ENCODE measurements around the gene CD74. TPM values are rescaled to one million over a fixed set of nuclear protein-coding genes. Genes with fewer than 3 reads are reported as not detected.

CD74 gene
- total and polyA plus RNA-seq, 10 of the 15 experiments (the other 5 are each of a cell fraction or from before 2014, with no cell fraction given) = 1,387 to 11,063 (median 3,922) TPM

DNA sequence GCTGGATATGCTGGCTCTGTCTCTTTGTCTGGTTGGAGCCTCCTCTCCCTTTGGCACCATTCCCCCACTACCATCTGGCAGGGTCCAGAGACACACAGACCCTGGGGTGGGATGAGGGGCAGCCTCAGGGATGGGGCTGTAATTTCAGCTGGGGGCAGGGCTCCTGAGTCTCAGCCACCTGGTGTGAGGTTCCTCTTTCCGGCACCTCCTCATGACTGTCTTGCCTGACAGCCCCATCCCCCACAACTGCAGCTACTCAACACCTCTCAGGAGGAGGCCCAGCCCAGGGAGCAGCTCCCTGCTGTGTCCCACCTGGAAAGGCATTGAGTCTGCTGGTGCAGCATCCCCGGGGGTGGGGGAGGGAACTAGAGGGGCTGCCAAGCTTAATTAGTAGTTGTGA is 48.5 kb upstream of the CD74 start (continued):
- TF ChIP-seq, protein P1, sequence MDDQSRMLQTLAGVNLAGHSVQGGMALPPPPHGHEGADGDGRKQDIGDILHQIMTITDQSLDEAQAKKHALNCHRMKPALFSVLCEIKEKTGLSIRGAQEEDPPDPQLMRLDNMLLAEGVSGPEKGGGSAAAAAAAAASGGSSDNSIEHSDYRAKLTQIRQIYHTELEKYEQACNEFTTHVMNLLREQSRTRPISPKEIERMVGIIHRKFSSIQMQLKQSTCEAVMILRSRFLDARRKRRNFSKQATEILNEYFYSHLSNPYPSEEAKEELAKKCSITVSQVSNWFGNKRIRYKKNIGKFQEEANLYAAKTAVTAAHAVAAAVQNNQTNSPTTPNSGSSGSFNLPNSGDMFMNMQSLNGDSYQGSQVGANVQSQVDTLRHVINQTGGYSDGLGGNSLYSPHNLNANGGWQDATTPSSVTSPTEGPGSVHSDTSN (IDR thresholded peaks at IDR 0.05; ENCODE audit: insufficient replicate concordance, low read depth, low read length) = peak; percentile 52
- TF ChIP-seq SPI1 (IDR thresholded peaks at IDR 0.05; ENCODE audit: borderline replicate concordance, insufficient read depth, low read depth, low read length) = peak; percentile 66
- TF ChIP-seq BHLHE40 (IDR thresholded peaks at IDR 0.05; ENCODE audit: borderline replicate concordance in 1 of 2, low read depth in 2 of 2, low read length in 1 of 2) = no peak
- peak; percentile 77 for TF ChIP-seq NBN (IDR thresholded peaks at IDR 0.05)
- 0 out of 2 replicates have a peak, but pooled peaks have one; percentile 18 for TF ChIP-seq NR2F1 (conservative IDR thresholded peaks at IDR 0.05)
- TF ChIP-seq IKZF2 (IDR thresholded peaks at IDR 0.05) = peak; percentile 53 to 65; a peak in 2 of 4 replicates

DNA sequence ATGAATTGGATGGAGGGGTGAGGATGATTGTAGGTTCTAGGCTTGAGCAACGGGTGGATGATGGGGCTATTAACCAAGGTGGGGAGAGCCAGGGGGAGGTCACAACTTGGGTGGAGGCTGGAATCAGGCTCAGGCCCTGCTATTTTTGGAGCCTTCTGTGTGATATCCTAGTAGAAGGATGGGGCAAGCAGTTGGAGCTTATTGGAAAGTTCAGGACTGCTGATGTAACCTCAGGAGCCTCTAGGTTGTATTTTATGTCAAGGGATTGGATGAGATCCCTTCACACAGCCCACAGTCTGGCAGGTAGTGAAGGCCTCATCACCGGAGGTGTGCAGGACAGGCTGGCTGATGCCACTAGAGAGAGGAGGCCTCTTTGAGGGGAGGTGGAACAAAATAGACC is 48.1 kb upstream of the CD74 start:
- no peak overlapping the region for H3K4me3 ChIP-seq
- H3K9me3 ChIP-seq (replicated peaks; ENCODE audit: control insufficient read depth, insufficient read depth, low read length) = no peaks in the 10 kb centered on the region
- ChIA-PET POLR2A (interaction anchor here (0.6 to 3.7 kb wide), 9 partner anchors 9 to 165 kb away, joined by 3 to 25 read pairs (median 4); partner anchors contain the start of gene RPS14), RAD21 (ENCODE audit: unreplicated experiment) (interaction anchor here (0.8 to 9.0 kb wide), 13 partner anchors 11 to 386 kb away, joined by 3 to 143 read pairs (median 6); partner anchors contain the start of genes IRGM and RBM22), CTCF (interaction anchor here (0.6 to 11.8 kb wide), 14 partner anchors 8 to 391 kb away, joined by 3 to 229 read pairs (median 14); partner anchors contain the start of genes IRGM and RPS14), SMC1A (ENCODE audit: uncharacterized antibody, unreplicated experiment) (interaction anchor here (0.6 to 5.3 kb wide), 14 partner anchors 9 to 386 kb away, joined by 3 to 65 read pairs (median 4); partner anchors contain the start of gene IRGM)
- no peaks in the 10 kb centered on the region for H3K36me3 ChIP-seq (ENCODE audit: control insufficient read depth in 2 of 2, insufficient read depth in 2 of 2, low read length in 1 of 2)
- H3K27me3 ChIP-seq (replicated peaks in 1 of 2; ENCODE audit: control insufficient read depth in 2 of 2, insufficient read depth in 2 of 2, low read length in 1 of 2) = no peaks in the 10 kb centered on the region
- DNase-seq (ENCODE audit: low read depth, low spot score) (no peak), ATAC-seq (no peak), FAIRE-seq (no peak)
- peak overlapping the region; percentile 91 for H2AFZ ChIP-seq (ENCODE audit: control insufficient read depth, low read depth, low read length)
- peak overlapping the region; percentile 52; the same call in 1 of the 2 replicates for H3K9ac ChIP-seq (ENCODE audit: control insufficient read depth, insufficient read depth, low read length)
- no peak for TF ChIP-seq SP1 (IDR thresholded peaks at IDR 0.05; ENCODE audit: low read depth, low read length)
- no peak for TF ChIP-seq ZSCAN29 (IDR thresholded peaks at IDR 0.05)
- TF ChIP-seq EZH2 (IDR thresholded peaks at IDR 0.05; ENCODE audit: borderline replicate concordance, control insufficient read depth, low read depth, low read length) = no peak
- peaks cover 35% of the 10 kb centered on the region for H3K4me1 ChIP-seq (ENCODE audit: control insufficient read depth, insufficient read depth, low read length)
- BruUV-seq (replicated peaks) = no TSS peak
- WGBS (ENCODE audit: insufficient coverage, insufficient replicate concordance, low lambda C conversion rate, missing lambda C conversion rate) = 21% methylated on average over 2 of the region's 2 CpGs
- intact Hi-C loops (cut with micrococcal nuclease; ENCODE audit: unreplicated experiment) (loop anchor here (2.0 to 5.0 kb wide), 2 partner anchors 26 to 242 kb away; partner anchors contain the start of gene RBM22), in situ Hi-C loops (cut with MboI) (loop anchor here (5.0 kb wide), 1 partner anchor 87 kb away; no protein-coding TSS in a partner anchor)
- H3K79me2 ChIP-seq (ENCODE audit: control insufficient read depth, insufficient read depth, low read length) = no peaks in the 10 kb centered on the region
- peak overlapping the region; percentile 83 for H3K4me2 ChIP-seq (ENCODE audit: control insufficient read depth, insufficient read depth)
- no peaks in the 10 kb centered on the region for H4K20me1 ChIP-seq (ENCODE audit: control insufficient read depth, insufficient read depth)
- H3K27ac ChIP-seq (ENCODE audit: control insufficient read depth, insufficient read depth) = peak overlapping the region; percentile 70

All from GM12878 (cell line).